Liver (tissue), 9 donors: ENCODE measurements around the gene OR10G7. TPM values are rescaled to one million over a fixed set of nuclear protein-coding genes. Genes with fewer than 3 reads are reported as not detected.

ENCODE experiments used
- DNase-seq: peaks from one replicate; pipeline ENCODE4 v3.0.0-alpha.2; 2017; ENCODE audit warnings: low spot score
- H3K27ac ChIP-seq, 2 donors: one replicate each; pipeline ENCODE4 v1.7.0; 2013; ENCODE audit warnings: inconsistent platforms in 2 of 2, low read length in 2 of 2, control low read depth in 1 of 2, low read depth in 1 of 2, mild to moderate bottlenecking in 1 of 2
- H3K27me3 ChIP-seq, 4 donors: one replicate each; pipeline versions ENCODE4 v1.6.1 to v1.7.0; 2013; ENCODE audit warnings: low read length in 3 of 4, inconsistent platforms in 1 of 4, mild to moderate bottlenecking in 1 of 4, moderate library complexity in 1 of 4; ENCODE audit not compliant: control insufficient read depth in 4 of 4, insufficient read depth in 4 of 4
- H3K36me3 ChIP-seq, 4 donors: one replicate each; pipeline versions ENCODE4 v1.6.1 to v1.7.0; 2013; ENCODE audit warnings: low read length in 3 of 4, mild to moderate bottlenecking in 3 of 4, low read depth in 1 of 4, moderate library complexity in 1 of 4; ENCODE audit not compliant: control insufficient read depth in 4 of 4, insufficient read depth in 3 of 4
- H3K4me1 ChIP-seq, 4 donors: one replicate each; pipeline versions ENCODE4 v1.6.1 to v1.7.0; 2013; ENCODE audit warnings: low read length in 3 of 4, mild to moderate bottlenecking in 3 of 4, moderate library complexity in 1 of 4; ENCODE audit not compliant: control insufficient read depth in 4 of 4, insufficient read depth in 4 of 4
- H3K4me3 ChIP-seq, 3 donors: one replicate each; pipeline versions ENCODE4 v1.6.1 to v1.7.0; 2013; ENCODE audit warnings: low read length in 3 of 3, control low read depth in 1 of 3, low read depth in 1 of 3, mild to moderate bottlenecking in 1 of 3
- H3K9ac ChIP-seq, 2 donors: one replicate each; pipeline ENCODE4 v1.7.0; 2013; ENCODE audit warnings: low read length in 2 of 2, mild to moderate bottlenecking in 2 of 2, moderate library complexity in 2 of 2, control low read depth in 1 of 2, low read depth in 1 of 2
- H3K9me3 ChIP-seq, 4 donors: one replicate each; pipeline versions ENCODE4 v1.6.1 to v1.7.0; 2013; ENCODE audit warnings: low read length in 3 of 4; ENCODE audit not compliant: control insufficient read depth in 4 of 4
- EGR1 ChIP-seq, 2 donors: IDR thresholded peaks; 2 replicates each; pipeline ENCODE4 v1.6.1; 2016 to 2018; ENCODE audit warnings: antibody characterized with exemption in 2 of 2, low read depth in 2 of 2
- FOXA1 ChIP-seq: IDR thresholded peaks from 2 replicates; pipeline ENCODE4 v1.6.1; 2016; ENCODE audit warnings: antibody characterized with exemption
- FOXA2 ChIP-seq: IDR thresholded peaks from 2 replicates; pipeline ENCODE4 v1.6.1; 2016; ENCODE audit warnings: antibody characterized with exemption
- GABPA ChIP-seq, 2 donors: IDR thresholded peaks in 1 of 2; conservative IDR thresholded peaks in 1 of 2; 2 replicates each; pipeline ENCODE4 v1.6.1; 2016; ENCODE audit warnings: antibody characterized with exemption in 2 of 2, mild to moderate bottlenecking in 1 of 2, moderate library complexity in 1 of 2
- HNF4A ChIP-seq, 2 donors: conservative IDR thresholded peaks; 2 replicates each; pipeline ENCODE4 v1.6.1; 2016; ENCODE audit warnings: antibody characterized with exemption in 2 of 2, mild to moderate bottlenecking in 2 of 2
- HNF4G ChIP-seq: IDR thresholded peaks from 2 replicates; pipeline ENCODE4 v1.6.1; 2016; ENCODE audit warnings: antibody characterized with exemption
- JUND ChIP-seq, 2 donors: IDR thresholded peaks; 2 replicates each; pipeline ENCODE4 v1.6.1; 2016; ENCODE audit warnings: antibody characterized with exemption in 2 of 2
- NR2F2 ChIP-seq: IDR thresholded peaks from 2 replicates; pipeline ENCODE4 v1.6.1; 2016; ENCODE audit warnings: antibody characterized with exemption
- RAD21 ChIP-seq, 2 donors: IDR thresholded peaks; 2 replicates each; pipeline ENCODE4 v1.6.1; 2016; ENCODE audit warnings: antibody characterized with exemption in 2 of 2, mild to moderate bottlenecking in 2 of 2
- RXRA ChIP-seq, 2 donors: IDR thresholded peaks; 2 replicates each; pipeline ENCODE4 v1.6.1; 2017 to 2018; ENCODE audit warnings: antibody characterized with exemption in 2 of 2, mild to moderate bottlenecking in 1 of 2
- TAF1 ChIP-seq: conservative IDR thresholded peaks from 2 replicates; pipeline ENCODE4 v1.6.1; 2016; ENCODE audit warnings: antibody characterized with exemption, mild to moderate bottlenecking
- YY1 ChIP-seq: IDR thresholded peaks from 2 replicates; pipeline ENCODE4 v1.6.1; 2016; ENCODE audit warnings: antibody characterized with exemption, mild to moderate bottlenecking
- WGBS: extraction: QIAGEN DNeasy Blood & Tissue Kit; methylation state at CpG from one replicate; pipeline ENCODE4 v1.1.7; 2013; 5-methylcytosine and 5-hydroxymethylcytosine counted together
- polyA plus RNA-seq, 2 donors: library from polyadenylated mRNA; stranded (reverse) in 1 of 2; unstranded in 1 of 2; fragments of 200-250 nt in 1 of 2; fragments of >200 nt in 1 of 2; fragmentation: Nextera tagmentation in 1 of 2; extraction: Ambion mirVana in 1 of 2; gene quantifications; one replicate each; pipeline versions ENCODE4 v1.2.1 to v1.2.3, GENCODE V29; 2013 to 2015
- total RNA-seq, 2 donors: library from RNA; depleted of rRNA; stranded (reverse); fragments of >200 nt; gene quantifications; one replicate each; pipeline ENCODE4 v1.2.3, GENCODE V29; 2014
- TF ChIP-seq, protein P1 (sequence below): IDR thresholded peaks from 2 replicates; pipeline ENCODE4 v1.6.1; 2016; ENCODE audit warnings: antibody characterized with exemption
- TF ChIP-seq, protein P2 (sequence below): IDR thresholded peaks from 2 replicates; pipeline ENCODE4 v1.6.1; 2016; ENCODE audit warnings: antibody characterized with exemption, mild to moderate bottlenecking
- TF ChIP-seq, protein P3 (sequence below): fragments of 150-350 bp; IDR thresholded peaks from 2 replicates; pipeline ENCODE4 v1.5.1; 2017; ENCODE audit warnings: improper control_type of control experiment, low read depth, low read length; ENCODE audit not compliant: missing input control
- TF ChIP-seq, protein P4 (sequence below): IDR thresholded peaks from 2 replicates; pipeline ENCODE4 v1.6.1; 2016; ENCODE audit warnings: antibody characterized with exemption
- TF ChIP-seq, protein P5 (sequence below): IDR thresholded peaks from 2 replicates; pipeline ENCODE4 v1.6.1; 2016; ENCODE audit warnings: antibody characterized with exemption
- donor health status: healthy.
- donor health status: healthy.
- donor health status: healthy.
- donor health status: healthy.
- donor health status: healthy.

OR10G7 gene
- total and polyA plus RNA-seq, 4 donors, result not detected

DNA sequence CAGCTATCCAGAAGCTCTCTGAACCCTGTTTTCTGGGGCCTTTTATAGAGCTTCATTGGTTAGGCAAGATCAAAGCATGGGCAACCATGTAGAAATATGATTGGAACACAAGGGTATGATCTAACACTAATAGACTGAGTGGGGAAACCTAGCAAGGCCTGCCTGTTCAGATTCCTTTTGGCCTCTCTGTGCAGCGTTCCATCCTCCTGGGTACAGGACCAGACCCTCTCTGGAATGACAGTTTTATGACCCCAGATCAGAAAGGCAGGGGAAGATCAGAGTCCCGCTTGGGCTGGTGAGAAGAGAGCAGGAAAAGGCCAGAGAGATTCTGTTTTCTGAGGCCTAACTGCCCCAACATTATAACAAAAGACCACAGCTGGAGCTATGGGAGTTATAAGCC is 37.5 kb upstream of the OR10G7 start:
- H3K4me1 ChIP-seq, result peaks cover 0 to 4% (median 3%) of the 10 kb centered on the region in 4 donors
- DNase-seq, result no peak
- TF ChIP-seq, protein P1, sequence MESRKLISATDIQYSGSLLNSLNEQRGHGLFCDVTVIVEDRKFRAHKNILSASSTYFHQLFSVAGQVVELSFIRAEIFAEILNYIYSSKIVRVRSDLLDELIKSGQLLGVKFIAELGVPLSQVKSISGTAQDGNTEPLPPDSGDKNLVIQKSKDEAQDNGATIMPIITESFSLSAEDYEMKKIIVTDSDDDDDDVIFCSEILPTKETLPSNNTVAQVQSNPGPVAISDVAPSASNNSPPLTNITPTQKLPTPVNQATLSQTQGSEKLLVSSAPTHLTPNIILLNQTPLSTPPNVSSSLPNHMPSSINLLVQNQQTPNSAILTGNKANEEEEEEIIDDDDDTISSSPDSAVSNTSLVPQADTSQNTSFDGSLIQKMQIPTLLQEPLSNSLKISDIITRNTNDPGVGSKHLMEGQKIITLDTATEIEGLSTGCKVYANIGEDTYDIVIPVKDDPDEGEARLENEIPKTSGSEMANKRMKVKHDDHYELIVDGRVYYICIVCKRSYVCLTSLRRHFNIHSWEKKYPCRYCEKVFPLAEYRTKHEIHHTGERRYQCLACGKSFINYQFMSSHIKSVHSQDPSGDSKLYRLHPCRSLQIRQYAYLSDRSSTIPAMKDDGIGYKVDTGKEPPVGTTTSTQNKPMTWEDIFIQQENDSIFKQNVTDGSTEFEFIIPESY, result no peak
- TF ChIP-seq, protein P2, sequence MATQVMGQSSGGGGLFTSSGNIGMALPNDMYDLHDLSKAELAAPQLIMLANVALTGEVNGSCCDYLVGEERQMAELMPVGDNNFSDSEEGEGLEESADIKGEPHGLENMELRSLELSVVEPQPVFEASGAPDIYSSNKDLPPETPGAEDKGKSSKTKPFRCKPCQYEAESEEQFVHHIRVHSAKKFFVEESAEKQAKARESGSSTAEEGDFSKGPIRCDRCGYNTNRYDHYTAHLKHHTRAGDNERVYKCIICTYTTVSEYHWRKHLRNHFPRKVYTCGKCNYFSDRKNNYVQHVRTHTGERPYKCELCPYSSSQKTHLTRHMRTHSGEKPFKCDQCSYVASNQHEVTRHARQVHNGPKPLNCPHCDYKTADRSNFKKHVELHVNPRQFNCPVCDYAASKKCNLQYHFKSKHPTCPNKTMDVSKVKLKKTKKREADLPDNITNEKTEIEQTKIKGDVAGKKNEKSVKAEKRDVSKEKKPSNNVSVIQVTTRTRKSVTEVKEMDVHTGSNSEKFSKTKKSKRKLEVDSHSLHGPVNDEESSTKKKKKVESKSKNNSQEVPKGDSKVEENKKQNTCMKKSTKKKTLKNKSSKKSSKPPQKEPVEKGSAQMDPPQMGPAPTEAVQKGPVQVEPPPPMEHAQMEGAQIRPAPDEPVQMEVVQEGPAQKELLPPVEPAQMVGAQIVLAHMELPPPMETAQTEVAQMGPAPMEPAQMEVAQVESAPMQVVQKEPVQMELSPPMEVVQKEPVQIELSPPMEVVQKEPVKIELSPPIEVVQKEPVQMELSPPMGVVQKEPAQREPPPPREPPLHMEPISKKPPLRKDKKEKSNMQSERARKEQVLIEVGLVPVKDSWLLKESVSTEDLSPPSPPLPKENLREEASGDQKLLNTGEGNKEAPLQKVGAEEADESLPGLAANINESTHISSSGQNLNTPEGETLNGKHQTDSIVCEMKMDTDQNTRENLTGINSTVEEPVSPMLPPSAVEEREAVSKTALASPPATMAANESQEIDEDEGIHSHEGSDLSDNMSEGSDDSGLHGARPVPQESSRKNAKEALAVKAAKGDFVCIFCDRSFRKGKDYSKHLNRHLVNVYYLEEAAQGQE, result no peak
- no peak for TF ChIP-seq HNF4A (conservative IDR thresholded peaks at IDR 0.05)
- TF ChIP-seq, protein P3, sequence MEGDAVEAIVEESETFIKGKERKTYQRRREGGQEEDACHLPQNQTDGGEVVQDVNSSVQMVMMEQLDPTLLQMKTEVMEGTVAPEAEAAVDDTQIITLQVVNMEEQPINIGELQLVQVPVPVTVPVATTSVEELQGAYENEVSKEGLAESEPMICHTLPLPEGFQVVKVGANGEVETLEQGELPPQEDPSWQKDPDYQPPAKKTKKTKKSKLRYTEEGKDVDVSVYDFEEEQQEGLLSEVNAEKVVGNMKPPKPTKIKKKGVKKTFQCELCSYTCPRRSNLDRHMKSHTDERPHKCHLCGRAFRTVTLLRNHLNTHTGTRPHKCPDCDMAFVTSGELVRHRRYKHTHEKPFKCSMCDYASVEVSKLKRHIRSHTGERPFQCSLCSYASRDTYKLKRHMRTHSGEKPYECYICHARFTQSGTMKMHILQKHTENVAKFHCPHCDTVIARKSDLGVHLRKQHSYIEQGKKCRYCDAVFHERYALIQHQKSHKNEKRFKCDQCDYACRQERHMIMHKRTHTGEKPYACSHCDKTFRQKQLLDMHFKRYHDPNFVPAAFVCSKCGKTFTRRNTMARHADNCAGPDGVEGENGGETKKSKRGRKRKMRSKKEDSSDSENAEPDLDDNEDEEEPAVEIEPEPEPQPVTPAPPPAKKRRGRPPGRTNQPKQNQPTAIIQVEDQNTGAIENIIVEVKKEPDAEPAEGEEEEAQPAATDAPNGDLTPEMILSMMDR, result no peak
- TF ChIP-seq YY1, result no peak
- TF ChIP-seq RAD21 (IDR thresholded peaks at IDR 0.05), result no peak
- TF ChIP-seq FOXA1, result no peak
- no peak for TF ChIP-seq JUND (IDR thresholded peaks at IDR 0.05)
- TF ChIP-seq RXRA (IDR thresholded peaks at IDR 0.05), result no peak
- TF ChIP-seq HNF4G, result no peak
- TF ChIP-seq GABPA (IDR thresholded peaks at IDR 0.05 in 1 of 2, conservative IDR thresholded peaks at IDR 0.05 in 1 of 2), result no peak
- no peak for TF ChIP-seq NR2F2
- TF ChIP-seq EGR1 (IDR thresholded peaks at IDR 0.05; ENCODE audit: low read depth in 2 of 2), result no peak
- TF ChIP-seq TAF1, result no peak
- TF ChIP-seq, protein P4, sequence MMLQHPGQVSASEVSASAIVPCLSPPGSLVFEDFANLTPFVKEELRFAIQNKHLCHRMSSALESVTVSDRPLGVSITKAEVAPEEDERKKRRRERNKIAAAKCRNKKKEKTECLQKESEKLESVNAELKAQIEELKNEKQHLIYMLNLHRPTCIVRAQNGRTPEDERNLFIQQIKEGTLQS, result no peak
- TF ChIP-seq, protein P5, sequence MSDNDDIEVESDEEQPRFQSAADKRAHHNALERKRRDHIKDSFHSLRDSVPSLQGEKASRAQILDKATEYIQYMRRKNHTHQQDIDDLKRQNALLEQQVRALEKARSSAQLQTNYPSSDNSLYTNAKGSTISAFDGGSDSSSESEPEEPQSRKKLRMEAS, result no peak
- TF ChIP-seq FOXA2, result no peak
- H3K27me3 ChIP-seq, result peaks cover 0 to 8% (median 5%) of the 10 kb centered on the region in 4 donors
- H3K9me3 ChIP-seq, result no peaks in the 10 kb centered on the region
- no peak overlapping the region for H3K27ac ChIP-seq
- no peak overlapping the region for H3K4me3 ChIP-seq
- no peaks in the 10 kb centered on the region for H3K36me3 ChIP-seq
- no peak overlapping the region for H3K9ac ChIP-seq
- WGBS, result 90% methylated on average over 2 of the region's 2 CpGs
